HEK293T (cell line): Measurements from ENCODE around the gene ALDH8A1.

Experiments
- BHLHE40 ChIP-seq: fragments of 450-650 bp; IDR thresholded peaks from 2 replicates; pipeline ENCODE4 v1.6.1; 2016; ENCODE audit warnings: mild to moderate bottlenecking, moderate library complexity, borderline replicate concordance
- CTBP1 ChIP-seq: fragments of 450-650 bp; IDR thresholded peaks from 2 replicates; pipeline ENCODE4 v1.6.1; 2016; ENCODE audit warnings: borderline replicate concordance
- ELF4 ChIP-seq: fragments of 450-650 bp; IDR thresholded peaks from 2 replicates; pipeline ENCODE4 v1.6.1; 2017; ENCODE audit warnings: antibody characterized with exemption
- FOXK2 ChIP-seq: fragments of 450-650 bp; IDR thresholded peaks from 2 replicates; pipeline ENCODE4 v1.6.1; 2016; ENCODE audit warnings: mild to moderate bottlenecking
- FOXM1 ChIP-seq: fragments of 450-650 bp; IDR thresholded peaks from 2 replicates; pipeline ENCODE4 v1.6.1; 2017; ENCODE audit warnings: mild to moderate bottlenecking, borderline replicate concordance
- HDGF ChIP-seq: fragments of 450-650 bp; IDR thresholded peaks from 2 replicates; pipeline ENCODE4 v1.6.1; 2017; ENCODE audit warnings: antibody characterized with exemption, borderline replicate concordance
- L3MBTL2 ChIP-seq: fragments of 450-650 bp; conservative IDR thresholded peaks from 2 replicates; pipeline ENCODE4 v1.6.1; 2016; ENCODE audit warnings: mild to moderate bottlenecking
- NFRKB ChIP-seq: fragments of 450-650 bp; IDR thresholded peaks from 2 replicates; pipeline ENCODE4 v1.6.1; 2016; ENCODE audit warnings: mild to moderate bottlenecking, moderate library complexity
- PKNOX1 ChIP-seq: fragments of 450-650 bp; IDR thresholded peaks from 2 replicates; pipeline ENCODE4 v1.6.1; 2016
- SP1 ChIP-seq: fragments of 450-650 bp; IDR thresholded peaks from 2 replicates; pipeline ENCODE4 v1.6.1; 2017
- SUZ12 ChIP-seq: fragments of 450-650 bp; IDR thresholded peaks from 2 replicates; pipeline ENCODE4 v1.6.1; 2016; ENCODE audit warnings: mild to moderate bottlenecking
- TARDBP ChIP-seq: fragments of 450-650 bp; IDR thresholded peaks from 2 replicates; pipeline ENCODE4 v1.6.1; 2016
- ZNF384 ChIP-seq: fragments of 450-650 bp; IDR thresholded peaks from 2 replicates; pipeline ENCODE4 v1.6.1; 2016

GRCh38 chr6:134896910-134897309, 53.0 kb downstream of the ALDH8A1 start:
- TF ChIP-seq TARDBP (no peak), CTBP1 (no peak), FOXM1 (no peak), ELF4 (no peak), FOXK2 (no peak), SP1 (no peak), PKNOX1 (no peak), NFRKB (no peak), L3MBTL2 (no peak), BHLHE40 (no peak), ZNF384 (no peak), SUZ12 (no peak), HDGF (no peak)
